GM18511 (cell line): ENCODE data around the gene KIAA0825.

Experiments used
- ATAC-seq: cut with Tn5 transposase; IDR thresholded peaks from one replicate; pipeline ENCODE4 v1.9.1; 2021; ENCODE audit warnings: mild to moderate bottlenecking, moderate library complexity; ENCODE audit not compliant: unreplicated experiment

KIAA0825 gene

DNA sequence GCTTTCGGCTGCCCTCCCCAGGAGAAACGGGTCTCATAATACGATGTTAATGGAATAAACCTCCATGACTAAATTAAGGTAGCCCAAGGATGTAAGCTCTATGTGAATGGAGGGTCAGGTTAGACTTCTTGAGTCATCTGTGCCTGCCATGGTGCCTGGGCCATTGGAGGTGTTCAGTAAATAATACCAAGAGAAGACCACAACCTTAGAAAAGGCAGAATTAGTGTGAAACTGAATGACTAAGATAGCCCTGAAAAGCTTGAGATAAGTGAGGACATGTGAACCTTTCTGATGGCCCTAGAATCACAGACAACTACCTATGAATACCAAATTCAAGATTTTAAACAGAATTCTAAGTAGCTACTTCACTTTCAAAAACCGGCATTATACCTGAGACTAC is 160.6 kb downstream of the KIAA0825 start:
- ATAC-seq: no peak

DNA sequence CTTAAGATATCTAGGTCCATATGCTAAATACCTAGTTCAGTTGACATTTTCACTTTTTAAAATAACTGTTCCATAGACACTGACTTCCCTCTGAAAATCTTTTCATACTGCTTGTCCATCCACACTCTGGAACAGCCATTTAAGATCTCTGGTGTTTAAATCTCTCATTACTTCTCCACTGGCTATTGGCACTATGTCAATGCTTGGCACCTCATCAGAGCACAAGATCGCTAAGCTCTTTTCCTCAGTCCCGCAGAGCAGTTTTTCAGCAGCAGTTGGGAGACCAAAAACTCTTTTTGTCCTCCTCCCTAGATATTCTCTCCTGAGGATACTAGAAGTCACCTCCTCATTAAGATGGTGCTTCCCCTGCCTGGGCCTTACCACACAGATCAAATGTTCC is 172.7 kb downstream of the KIAA0825 start:
- no peak for ATAC-seq

DNA sequence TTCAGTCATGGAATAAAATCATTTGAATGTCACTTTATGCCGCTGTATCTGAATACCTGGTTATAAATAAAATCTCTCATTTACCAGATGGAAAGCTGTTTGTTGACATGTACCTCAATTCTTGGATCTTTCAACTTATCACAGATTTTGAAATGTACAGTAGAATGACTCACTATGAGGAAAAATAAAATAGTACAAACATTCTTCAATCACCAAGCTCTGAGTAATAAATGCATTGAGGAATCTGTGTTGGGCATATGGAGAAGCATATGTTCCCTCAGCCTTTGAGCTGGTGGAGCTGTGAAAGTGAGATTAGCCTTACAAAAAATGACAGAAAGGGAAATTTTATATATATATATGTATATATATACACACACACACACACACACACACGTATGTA is 175.4 kb downstream of the KIAA0825 start:
- no peak for ATAC-seq

DNA sequence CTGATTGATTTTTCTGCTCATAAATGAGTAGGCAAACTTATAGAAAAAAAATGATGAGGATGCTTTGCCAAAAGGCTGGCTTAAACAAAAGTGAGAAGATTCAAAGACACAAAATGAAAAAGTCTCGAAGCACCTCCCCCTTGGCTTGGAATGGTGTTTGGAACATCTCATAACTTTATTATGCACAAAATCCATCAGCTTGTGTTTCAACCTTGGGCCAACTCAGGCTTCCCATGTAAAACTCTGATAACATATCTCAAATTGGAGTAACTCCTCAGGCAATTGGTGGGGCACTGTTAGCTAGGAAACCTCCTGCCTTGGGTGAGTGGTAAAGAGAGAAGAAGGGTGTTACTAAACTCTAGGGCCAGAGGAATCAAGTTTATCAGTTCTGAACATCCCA is 176.3 kb downstream of the KIAA0825 start:
- no peak for ATAC-seq

DNA sequence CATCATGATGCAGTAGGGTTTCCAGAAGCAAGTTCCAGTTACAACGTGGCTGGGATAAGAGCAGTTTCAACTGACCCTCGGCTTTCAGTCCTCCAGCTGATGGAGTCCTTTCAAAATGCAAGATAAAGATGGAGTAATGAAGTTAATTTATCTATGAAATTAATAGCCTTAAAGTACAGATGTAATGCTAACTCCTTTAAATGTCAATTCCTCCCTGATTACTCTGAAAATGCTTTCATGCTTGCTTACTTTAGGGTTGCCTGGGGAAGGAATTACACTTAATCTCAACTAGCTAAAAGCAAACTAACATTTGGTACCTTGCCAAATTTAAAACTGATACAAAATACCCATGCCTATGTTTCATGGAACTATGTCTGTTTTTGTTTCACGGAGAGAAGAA is 178.4 kb downstream of the KIAA0825 start:
- ATAC-seq: no peak

DNA sequence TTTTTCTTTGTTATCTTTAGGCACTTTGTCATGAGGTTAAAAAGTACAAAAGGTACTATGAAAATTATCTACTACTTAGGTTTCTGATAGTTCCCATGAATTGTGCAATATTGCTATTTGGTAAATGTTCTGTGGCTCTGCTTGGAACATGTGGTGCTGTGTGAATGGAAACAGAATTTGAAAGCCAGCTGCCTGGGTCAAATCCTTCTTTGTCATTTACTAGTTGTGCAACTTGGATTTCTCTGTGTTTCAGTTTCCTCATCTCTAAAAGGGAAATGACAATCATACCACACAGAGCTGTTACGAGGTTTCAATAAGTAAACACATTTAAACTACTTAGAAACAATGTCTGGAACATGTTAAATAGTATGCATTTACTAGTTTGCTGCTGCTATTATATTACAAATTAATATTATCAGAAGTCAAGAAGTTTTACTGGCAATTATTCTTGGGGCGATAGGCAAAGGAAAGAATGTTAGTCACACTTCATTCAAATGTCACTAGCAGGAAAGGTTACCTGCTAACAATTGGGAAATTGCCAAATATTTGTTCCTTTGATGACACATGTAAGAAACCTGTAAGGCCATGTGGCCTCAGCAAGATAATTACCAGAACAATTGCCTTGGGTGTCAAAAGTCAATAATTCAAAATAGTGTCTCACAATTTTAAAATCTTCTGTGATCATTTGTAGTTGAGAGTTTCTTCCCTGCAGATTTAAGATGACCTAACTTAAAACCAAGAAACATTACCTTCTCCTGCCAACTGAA is 184.8 kb downstream of the KIAA0825 start:
- ATAC-seq: no peak

DNA sequence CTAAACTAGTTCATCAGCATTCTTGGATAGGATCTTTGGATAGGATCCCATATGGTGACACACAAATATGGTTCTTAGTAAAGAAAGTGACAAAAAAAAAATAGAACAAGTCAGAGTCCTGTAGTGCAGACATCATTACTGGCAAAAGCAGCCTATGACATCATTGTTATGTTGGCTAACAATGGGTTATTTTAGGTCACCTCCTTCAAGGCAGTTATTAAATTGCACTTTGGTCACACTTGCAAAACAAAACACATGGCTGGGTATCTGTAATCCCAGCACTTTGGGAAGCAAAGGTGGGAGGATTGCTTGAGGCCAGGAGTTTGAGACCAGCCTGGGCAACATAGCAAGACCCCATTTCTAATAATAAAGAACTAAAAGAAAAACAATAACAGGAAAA is 185.9 kb downstream of the KIAA0825 start:
- no peak for ATAC-seq

DNA sequence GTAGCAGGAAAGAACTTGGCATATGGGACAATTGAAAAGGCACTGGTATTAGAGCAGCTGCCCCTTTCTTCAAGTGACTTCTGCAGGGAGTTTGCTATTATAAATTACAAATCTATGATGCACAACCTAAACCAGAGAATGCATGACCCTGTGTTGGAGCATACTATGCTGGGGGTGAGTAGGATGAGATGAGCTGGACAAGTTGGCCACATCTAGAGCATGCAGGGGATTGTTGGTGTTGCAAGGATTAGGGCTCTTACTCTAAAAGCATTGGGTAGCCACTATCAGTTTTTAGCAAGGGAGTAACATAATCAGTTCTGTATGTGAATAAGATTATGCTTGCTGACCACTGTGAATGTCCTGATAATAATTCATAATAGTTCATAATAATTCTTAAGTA is 186.7 kb downstream of the KIAA0825 start:
- no peak for ATAC-seq

DNA sequence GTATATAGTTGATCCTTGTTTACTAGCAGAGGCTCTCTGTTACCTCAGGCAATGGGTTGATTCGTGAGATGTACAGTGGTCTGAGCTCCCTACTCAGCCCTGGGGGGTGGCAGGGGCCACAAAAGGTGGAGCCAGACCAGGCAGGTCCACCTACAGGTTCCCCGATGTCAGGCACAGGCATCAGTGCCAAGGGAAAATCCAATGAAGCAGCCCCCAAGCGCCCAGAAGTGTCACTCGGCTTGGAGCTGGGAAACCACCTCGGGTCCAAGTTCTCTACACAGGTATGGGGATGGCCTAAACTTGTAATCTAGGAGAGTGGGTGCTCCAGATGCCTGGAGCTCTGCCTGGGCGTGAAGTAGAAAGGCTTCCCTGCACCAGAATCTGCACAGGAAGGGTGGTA is 188.8 kb downstream of the KIAA0825 start:
- ATAC-seq: no peak

DNA sequence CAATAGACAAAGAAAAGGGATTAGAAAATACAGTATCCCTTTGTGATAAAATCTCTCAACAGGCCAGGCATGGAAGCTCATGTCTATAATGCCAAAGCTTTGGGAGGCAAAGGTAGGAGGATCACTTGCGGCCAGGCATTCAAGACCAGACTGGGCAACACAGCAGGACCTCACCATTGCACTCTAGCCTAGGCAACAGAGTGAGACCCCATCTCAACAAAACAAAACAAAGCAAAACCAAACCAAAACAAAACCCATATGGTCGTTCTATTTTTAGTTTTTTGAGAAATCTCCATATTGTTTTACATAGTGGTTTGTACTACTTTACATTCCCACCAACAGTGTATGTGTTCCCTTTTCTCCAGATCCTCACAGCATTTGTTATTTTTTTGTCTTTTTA is 193.0 kb downstream of the KIAA0825 start:
- ATAC-seq: no peak

DNA sequence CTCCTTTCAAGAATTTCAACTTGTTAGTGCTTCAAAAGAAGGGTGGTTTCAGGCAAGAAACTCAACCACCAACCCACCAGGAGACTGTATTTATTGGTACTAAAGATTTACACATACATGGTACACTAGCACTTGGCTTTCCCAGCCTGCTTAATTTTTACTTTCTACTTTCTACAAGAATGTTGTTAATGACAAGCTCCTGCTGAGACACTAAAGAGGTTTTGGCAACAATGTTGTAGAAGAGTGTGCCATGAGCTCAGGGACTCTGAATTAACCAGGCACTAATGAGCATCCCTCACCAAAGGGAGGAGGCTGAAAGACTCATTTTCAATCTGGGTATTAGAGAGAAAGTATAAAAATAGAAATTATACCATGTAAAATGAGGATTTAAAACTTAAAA is 195.0 kb downstream of the KIAA0825 start:
- ATAC-seq: no peak

DNA sequence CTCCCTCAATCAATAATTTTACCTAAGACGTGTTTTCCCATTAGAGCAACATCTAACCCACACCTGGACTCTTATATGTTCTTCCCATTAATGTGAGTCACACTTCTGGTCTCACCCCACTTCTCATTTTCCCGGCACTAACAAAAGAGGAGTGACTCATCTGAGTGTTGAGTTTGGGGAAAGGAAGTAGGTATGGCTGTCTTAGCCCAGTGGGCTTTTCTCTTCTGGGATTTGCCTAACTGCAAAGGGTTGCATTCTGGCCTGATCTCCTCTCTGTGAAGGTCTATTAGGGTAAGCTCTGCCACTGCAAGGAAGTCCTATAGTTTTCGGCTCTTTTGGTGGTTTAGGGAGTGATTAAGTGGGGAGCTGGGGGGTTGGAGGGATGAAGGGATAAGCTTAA is 195.6 kb downstream of the KIAA0825 start:
- ATAC-seq: no peak

DNA sequence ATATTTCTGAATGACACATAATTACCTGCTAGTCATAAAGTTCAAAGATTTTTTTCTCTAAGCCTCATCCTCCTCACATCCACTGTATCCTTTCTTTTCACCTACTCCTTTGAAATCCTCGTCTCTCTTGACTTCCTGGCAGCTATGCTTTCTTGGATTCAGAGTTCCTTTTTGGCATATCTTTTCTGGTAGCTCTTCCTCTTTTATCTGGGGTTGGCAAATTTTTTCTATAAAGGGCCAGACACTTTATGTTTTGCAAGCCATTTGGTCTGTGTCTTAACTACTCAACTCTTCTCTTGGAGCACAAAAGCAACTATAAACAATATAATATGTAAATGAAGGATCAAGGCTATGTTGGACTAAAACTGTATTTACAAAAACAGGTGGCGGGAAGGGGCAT is 197.5 kb downstream of the KIAA0825 start:
- no peak for ATAC-seq

DNA sequence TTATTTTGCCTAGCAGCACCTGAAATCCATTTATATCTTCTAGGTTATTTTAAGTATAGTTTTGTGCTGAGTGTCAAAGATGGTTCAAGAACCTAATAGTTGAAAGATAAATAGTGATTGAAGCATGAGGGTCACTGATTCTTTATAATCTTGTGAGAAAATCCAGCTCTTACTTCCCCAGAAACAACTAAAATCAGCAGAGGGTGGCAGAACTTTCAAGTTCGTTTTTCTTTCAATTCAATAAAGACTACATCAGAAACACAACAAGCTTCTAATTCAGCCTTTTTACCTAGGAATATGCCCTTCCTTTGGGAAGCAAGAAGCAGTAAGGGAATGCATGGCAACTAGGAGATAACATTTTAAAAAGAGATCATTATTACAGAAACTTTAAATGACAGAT is 202.6 kb downstream of the KIAA0825 start:
- ATAC-seq: no peak

DNA sequence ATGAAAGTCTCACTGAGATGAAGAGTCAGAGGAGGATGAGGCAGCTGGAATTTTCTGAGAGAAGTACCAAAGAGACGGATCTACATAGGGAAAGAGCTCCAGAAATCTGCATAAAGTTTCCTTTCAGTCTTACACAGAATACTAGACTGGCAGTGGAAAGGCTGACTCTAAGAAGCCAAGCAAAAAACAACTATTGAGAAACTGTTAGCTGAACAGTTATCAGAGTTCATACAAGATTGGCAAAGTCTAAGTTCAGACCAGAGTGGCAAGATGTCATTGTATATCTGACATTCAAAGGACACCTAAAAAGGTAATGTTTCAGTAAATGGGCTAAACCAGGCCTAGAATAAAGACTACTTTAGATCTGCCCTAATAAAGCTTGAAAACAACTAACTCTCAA is 209.0 kb downstream of the KIAA0825 start:
- ATAC-seq: no peak

DNA sequence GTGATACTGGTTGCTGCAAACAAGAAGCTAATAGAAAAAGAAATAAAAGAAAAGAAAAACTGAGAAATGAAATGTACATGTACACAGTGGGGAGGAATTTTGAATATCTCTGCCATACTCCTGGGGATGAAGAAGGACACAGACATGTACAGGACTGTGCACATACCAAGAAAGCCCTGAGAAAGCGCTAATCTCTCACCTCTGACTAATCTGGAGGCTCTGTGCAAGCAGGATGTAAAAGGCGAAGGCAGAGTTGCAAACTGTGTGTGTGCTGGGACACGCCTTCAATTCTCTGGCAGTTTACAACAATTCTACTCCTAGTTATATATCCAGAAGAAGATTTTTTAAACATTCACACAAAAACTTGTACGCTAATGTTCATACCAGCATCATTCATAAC is 211.4 kb downstream of the KIAA0825 start:
- ATAC-seq: no peak

DNA sequence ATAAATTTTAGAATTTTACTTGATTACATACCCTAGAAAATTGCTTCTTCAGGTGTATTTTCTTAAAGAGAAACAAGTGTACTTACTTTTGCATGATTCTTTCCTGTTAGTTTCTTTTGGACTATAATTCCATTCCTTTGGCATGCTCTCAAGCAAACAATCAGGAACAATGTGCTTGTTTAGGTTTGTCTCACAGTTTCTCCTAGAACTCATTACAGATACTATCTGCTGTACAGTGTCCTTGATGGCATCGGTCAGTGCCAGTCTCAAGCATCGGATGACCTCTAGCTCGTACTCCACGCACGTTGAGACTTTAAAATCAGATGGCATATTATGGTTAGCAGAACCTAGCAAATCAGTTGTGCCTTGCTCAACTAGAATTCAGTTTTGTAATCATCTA is 214.9 kb downstream of the KIAA0825 start:
- ATAC-seq: no peak

DNA sequence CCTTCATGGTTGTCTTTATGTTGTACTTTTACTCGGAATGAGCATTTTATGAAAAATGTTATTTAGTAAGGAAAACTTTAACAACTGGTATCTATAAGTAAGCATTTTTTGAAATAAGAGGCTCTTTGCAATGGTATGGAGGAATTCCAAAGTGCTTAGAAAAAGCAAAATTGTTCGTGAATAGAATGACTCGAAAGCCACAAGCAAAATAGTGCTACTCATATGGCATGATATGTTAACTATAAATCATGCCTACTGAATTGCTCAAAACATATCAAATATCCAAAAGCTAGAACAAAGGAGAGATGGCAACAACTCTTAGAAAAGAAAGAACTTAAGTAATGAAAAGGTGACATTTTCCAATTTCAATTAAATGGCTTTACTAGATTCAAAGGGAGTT is 216.3 kb downstream of the KIAA0825 start:
- ATAC-seq: no peak

DNA sequence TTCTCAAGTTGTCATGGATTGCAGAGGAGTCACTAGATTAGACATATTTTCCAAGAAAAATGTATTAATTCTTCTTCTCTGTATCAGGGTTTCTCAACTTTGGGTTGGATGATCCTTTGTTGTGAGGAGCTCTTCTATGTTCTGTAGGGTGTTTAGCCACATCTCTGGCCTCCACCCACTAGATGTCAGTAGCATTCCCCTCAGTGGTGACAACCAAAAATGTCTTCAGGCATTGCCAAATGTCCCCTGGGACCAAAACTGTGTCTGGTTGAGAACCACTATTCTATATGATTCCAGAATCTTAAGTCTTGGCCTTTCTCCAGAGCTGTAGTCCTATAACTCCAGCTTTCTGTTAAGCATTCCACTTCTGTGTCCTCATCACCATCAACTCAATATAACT is 220.9 kb downstream of the KIAA0825 start:
- ATAC-seq: no peak

DNA sequence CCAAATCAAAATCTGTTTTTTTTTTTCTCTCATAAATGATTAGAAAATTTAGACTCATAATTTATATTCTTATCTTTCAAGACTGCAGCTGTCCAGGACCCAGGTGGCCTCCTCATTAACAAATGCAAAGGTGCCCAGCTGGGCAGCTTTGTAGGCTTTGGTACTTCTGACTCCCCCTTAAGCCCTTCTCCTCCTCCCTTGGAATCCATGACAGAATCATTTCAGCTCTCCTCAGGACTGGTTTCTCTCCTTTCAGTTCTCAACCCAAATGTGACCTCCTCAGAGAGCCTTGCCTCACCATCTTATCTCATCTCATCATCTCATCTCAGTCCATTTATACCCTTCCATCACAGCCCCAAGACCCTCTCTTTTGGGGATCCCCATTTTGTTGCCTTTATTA is 221.7 kb downstream of the KIAA0825 start:
- no peak for ATAC-seq

DNA sequence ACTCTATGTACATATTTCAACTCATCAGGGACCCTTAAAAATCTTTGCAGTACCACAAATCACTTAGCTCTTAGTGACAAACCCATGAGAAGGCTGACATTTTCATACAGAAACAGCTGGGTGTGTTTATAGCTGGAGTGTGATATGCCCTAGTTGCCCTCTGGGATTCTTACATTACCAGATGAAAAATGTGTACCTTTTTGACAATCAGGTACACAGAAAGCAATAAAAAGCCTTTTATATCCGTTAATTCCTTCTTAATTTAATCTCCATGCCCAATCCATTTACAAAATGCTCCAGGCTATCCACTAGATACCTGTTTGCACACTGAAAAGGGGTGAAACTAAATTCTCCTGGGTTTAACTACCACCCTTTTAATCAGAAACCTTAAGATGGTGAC is 222.9 kb downstream of the KIAA0825 start:
- ATAC-seq: no peak

DNA sequence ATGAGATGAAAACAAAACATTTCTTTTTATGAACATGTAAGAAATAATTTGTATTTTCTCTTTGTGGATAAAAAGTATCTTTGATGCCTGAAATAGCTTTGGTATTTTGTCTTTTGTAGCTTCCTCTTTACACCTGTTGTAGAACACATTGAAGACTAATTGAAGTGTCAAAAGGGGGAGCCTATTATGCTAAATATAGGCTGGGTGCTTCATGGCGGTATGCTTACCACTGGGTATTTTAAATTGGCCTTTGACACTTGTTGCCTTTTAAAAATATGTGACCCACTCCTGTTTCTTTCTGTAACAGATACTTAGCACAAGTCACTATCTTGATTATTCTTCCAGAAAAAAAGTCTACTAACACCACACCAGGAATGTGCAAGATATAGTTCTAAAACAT is 226.4 kb downstream of the KIAA0825 start:
- ATAC-seq: no peak

DNA sequence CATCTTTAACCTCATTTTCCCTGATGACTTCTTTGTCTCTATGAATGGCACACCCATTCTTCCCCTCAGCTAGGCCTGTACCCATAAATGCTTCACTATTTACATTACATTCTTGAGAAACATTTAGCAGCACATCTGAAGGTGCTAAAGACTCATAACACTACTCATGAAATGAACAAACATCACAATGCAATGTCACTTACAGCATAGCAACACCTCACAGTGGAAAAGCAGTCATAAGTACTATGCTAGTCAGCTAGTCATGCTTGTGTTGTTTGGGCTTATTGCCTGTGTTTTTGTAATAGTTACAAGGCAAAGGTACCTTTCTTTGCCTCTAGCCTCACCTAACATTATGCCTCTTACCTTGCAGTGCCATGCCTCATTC is 228.9 kb downstream of the KIAA0825 start:
- no peak for ATAC-seq
